PC-9 (cell line): ENCODE measurements around the gene MFRP.

Experiments used
- EZH2 ChIP-seq: fragments of 200-600 bp; sonication (generic); IDR thresholded peaks from 2 replicates; pipeline ENCODE4 v1.8.0; 2017; ENCODE audit warnings: antibody characterized with exemption, low read depth
- TF ChIP-seq, protein P1 (sequence below): fragments of 200-600 bp; sonication (generic); conservative IDR thresholded peaks from 2 replicates; pipeline ENCODE4 v1.6.1; 2017; ENCODE audit warnings: mixed run types, antibody characterized with exemption, mild to moderate bottlenecking, moderate library complexity

- TF ChIP-seq EZH2 = no peak
- TF ChIP-seq, protein P1, sequence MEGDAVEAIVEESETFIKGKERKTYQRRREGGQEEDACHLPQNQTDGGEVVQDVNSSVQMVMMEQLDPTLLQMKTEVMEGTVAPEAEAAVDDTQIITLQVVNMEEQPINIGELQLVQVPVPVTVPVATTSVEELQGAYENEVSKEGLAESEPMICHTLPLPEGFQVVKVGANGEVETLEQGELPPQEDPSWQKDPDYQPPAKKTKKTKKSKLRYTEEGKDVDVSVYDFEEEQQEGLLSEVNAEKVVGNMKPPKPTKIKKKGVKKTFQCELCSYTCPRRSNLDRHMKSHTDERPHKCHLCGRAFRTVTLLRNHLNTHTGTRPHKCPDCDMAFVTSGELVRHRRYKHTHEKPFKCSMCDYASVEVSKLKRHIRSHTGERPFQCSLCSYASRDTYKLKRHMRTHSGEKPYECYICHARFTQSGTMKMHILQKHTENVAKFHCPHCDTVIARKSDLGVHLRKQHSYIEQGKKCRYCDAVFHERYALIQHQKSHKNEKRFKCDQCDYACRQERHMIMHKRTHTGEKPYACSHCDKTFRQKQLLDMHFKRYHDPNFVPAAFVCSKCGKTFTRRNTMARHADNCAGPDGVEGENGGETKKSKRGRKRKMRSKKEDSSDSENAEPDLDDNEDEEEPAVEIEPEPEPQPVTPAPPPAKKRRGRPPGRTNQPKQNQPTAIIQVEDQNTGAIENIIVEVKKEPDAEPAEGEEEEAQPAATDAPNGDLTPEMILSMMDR = peak; percentile 38
Measured at GRCh38 chr11:119295178-119295577, 51.3 kb downstream of the MFRP start.
